GM18951 (cell line): ENCODE data around the gene GLB1L.

ENCODE experiments used
- POLR2A ChIP-seq: IDR thresholded peaks from 4 replicates; pipeline ENCODE4 v1.6.1; 2011; ENCODE audit warnings: mild to moderate bottlenecking; ENCODE audit not compliant: insufficient read length, insufficient read depth; ENCODE audit errors: extremely low read depth
- in situ Hi-C: fragments of 300-500 bp; cut with MboI; formaldehyde crosslinking; loops from one replicate; pipeline ENCODE4 v1.12.0; 2022; ENCODE audit warnings: low sequenced_read_pairs, mixed read lengths, inconsistent platforms; ENCODE audit not compliant: unreplicated experiment

GLB1L gene

DNA sequence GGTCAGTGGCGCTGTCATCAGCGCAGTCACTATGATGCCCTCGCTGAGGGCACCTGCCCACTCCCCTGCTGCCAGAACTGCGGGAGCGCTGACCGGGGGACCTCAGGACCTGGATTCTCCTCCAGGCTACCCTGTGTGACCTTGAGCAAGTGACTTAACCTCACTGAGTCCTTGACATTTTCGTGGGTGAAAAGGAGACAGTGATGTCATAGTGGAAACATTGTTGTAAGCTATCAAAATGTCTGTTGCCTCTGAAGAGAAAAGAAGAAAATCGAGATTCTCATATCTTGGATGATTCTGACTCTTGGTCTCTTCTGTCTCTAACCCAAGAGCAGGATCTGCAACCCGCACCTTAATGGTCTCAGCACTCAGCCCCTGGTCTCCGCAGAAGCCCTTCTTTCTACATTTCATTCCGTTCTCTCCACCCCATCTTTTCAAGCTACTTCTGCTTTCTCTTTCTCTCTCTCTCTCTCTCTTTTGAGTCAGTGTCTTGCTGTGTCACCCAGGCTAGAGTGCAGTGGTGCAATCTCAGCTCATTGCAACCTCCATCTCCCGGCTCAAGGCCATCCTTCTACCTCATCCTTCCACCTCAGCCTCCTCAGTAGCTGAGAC is 9.5 kb upstream of the GLB1L start:
- in situ Hi-C loops, result no loop called here

DNA sequence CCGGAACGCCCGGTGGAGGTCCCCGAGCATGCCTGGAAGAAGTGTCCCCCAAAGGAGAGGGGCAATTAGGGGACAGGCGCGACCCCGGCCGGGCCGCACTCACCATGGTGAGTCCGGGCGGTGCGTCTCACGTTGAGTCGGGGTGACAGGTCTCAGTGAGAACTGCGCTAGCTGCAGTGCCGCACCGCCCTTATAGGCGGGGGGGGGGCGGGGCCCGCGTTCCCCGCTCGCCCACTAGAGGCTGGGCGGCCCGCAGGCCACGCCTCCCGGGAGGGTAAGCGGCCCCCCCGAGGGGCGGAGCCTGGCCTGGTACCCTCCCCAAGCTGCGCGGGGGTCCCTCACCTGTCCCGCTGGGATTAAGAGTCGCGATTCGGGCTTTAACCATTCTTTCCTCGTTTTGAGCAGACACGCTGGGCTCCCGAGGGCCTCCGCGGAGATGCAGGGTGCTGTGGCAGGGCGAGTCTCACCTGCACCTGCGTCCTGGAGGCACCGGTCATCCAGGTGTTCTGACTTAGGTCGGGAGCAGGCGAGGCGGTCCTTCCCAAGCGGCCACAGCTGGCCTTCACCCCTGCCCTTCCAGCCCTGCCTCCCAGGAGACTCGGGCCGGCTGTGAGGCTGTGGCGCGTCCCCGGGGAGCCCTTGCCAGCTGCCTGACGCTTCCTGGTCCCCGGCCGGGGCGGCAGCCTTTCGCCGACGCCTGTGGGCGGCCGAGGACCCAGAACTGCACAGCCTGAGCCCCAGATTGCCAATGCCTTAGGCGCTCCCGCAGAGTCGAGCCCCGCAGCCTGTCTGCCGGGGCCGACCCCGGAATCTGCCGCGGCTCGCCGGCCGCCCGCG is 8.7 kb upstream of the GLB1L start, which contains the start of gene TUBA4A:
Gene TUBA4A (minus strand): TSS at position 166 of the 837 bp plus-strand sequence. CDS start 60 bp downstream, at position 106.
- in situ Hi-C loops, result no loop called here
- TF ChIP-seq POLR2A, result peak; percentile 100

More for the DNA sequence above, 9.5 kb upstream of the GLB1L start:
- TF ChIP-seq POLR2A, result no peak

DNA sequence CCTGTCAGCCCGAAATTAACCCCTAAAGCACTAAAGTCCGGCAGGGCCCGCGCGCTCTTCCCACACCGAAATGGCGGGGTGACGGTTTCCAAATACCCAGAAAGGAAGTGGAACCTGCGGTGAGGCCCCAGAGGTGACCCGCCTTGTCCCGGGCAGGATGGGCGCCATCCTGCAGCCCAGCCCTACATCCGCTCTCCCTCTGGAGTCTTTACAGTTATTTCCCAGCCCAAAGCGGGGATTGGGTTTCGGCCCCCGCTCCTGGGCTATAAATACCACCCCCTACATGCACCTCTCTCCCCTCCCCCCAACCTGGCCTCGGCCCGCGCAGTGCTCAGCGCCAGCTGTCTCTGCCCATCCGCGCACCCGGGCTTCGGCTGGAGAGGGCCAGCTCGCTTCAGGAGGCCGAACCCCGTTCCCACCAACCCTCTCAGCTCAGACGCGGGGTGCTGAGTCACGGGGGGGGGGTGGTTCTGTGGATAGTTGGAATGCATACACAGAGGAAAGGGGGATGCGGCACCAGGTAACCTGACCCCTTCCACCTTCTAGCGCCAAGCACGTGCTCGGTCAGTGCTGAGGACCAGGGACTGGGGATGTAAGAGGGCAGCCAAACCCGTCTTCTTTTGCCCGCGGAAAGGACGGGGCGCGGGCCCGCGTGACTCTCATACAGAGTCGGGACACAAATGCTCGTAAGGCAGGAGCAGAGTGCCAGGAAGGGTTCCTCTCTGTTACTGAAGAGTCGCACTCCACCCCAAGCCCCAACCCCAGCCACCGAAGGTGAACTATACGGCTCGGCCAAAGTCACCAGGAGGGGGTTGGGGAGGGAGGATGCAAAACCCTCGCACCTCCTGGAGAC is 7.9 kb upstream of the GLB1L start, which contains the start of gene TUBA4B:
Gene TUBA4B (plus strand): TSS at position 344 of the 853 bp plus-strand sequence. CDS start 165 bp downstream, at position 509.
- peak; percentile 50 for TF ChIP-seq POLR2A
- in situ Hi-C loops, result no loop called here

DNA sequence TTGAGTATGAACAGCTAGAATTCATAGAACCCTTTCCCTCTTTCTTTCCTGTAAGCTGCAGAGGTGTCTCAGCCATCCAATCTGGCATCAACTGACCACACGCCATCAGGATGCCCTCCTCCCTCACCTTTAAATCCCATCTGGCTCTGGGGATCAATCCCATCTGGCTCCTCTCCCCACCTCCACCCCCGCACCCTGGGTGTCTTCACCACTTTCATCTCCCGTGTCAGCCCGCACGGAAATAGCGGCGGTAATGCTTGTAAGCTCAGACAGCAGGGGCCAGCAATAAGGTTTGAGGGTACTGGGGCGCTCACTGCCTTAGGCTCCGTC is 7.3 kb upstream of the GLB1L start:
- in situ Hi-C loops, result no loop called here
- TF ChIP-seq POLR2A, result no peak

DNA sequence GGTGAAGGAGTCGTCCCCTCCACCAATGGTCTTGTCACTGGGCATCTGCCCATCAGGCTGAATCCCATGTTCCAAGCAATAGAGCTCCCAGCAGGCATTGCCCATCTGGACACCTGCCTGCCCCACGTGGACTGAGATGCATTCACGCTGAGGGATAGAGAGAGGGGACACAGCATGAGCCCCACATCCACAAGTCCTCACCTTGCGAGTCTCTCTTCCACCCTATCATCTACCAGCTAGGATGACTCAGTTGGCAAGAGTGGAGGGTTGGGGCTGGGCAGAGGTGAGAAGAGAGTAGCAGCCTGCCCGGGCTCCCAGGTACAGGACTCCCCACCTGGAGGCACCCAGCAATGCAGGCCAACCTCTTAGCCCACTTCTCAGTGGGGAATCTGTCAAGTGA is 6.8 kb upstream of the GLB1L start:
- TF ChIP-seq POLR2A, result no peak
- in situ Hi-C loops, result no loop called here

DNA sequence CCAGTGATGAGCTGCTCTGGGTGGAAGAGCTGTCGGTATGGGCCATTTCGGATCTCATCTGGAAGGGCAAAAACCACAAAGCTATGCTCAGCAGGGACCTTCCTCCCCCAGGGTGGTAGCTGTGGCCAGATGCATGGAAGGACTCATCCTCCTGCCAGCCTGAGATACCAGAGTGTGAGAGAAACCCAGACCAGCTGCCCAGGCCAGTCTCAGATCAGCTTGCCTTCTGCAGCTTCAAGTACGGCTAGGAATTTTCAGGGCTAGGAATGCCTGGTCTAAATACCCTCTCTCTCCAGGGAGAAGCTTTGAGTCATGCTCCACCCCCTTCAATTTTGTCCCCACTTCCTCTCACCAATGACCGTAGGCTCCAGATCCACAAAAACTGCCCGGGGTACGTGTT is 6.4 kb upstream of the GLB1L start:
- TF ChIP-seq POLR2A, result no peak
- in situ Hi-C loops, result no loop called here

DNA sequence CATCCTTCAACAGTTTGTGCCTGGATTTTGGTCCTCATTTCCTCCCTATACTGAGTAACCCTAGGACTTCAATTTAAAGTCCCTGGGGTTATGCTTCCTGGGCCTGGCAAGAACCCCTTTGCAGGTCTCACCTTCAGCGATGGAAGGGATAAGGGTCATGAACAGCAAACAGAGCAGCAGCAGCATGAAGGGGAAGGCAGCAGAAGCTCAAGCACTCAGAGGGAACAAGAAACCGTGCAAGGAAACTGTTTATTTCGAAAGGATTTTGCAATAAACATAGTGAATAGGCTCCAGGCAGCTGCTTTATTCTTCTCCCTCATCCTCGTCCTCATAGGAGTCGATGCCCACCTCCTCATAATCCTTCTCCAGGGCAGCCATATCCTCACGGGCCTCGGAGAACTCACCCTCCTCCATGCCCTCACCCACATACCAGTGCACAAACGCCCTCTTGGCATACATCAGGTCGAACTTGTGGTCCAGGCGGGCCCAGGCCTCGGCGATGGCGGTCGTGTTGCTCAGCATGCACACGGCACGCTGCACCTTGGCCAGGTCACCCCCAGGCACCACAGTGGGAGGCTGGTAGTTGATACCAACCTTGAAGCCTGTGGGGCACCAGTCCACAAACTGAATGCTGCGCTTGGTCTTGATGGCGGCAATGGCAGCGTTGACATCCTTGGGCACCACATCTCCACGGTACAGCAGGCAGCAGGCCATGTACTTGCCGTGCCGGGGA is 5.0 kb upstream of the GLB1L start:
- in situ Hi-C loops, result no loop called here
- peak; percentile 30 for TF ChIP-seq POLR2A

DNA sequence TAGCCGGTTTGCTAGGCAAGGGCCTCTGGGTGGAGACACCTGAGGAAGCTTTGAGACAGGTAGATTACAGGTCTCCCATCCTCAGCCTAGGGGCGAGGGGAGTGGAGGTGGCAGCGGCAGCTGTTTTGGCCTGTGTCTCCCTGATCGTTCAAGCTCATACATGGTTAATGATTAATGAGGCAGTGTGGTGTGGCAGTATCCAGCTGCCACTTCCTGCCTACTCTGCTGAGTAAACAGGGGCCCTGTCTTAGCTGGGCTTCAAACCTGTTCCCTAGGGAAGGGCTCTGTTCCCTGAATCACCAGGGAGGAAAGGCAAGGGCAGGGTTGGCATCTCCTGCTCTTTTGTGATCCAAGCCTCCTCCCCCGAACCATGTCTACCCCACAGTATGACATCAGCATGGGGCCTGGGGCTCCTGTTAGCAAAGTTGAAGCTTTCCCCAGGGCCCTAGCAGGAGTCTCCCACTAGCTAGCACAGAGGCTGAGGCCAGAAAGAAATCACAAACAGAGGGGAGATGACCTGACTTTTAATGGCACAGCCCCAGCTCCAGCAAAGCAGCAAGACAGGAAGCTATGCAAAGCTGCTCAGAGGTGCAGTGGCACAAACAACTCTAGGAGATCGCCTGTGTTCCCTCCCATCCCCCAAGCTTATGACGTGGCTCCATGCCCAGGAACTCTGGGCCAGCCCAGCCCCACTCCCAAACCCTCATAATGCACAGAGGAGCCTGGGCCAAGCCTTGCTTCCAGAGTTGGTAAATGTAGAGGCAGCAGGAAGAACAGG is 4.1 kb upstream of the GLB1L start:
- in situ Hi-C loops, result no loop called here
- TF ChIP-seq POLR2A, result peak; percentile 45

DNA sequence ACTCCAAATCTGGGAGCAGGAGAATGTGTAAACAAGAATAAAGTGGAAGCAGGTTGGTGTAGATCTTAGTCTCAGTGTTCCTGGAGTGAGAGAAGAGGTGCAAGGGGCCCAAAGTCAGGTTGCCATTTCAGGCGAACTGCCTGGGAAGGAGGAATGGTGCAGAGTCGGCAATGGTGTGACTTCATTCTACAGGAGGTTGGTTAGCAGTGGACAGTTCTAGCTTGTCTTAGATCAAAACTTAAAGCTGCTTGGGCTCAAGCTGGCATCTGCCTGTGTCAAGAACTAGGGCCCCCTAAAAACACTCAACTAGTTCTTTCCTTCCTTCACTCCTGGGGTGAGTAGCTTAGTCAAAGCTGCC is 3.6 kb upstream of the GLB1L start:
- no peak for TF ChIP-seq POLR2A
- in situ Hi-C loops, result no loop called here

DNA sequence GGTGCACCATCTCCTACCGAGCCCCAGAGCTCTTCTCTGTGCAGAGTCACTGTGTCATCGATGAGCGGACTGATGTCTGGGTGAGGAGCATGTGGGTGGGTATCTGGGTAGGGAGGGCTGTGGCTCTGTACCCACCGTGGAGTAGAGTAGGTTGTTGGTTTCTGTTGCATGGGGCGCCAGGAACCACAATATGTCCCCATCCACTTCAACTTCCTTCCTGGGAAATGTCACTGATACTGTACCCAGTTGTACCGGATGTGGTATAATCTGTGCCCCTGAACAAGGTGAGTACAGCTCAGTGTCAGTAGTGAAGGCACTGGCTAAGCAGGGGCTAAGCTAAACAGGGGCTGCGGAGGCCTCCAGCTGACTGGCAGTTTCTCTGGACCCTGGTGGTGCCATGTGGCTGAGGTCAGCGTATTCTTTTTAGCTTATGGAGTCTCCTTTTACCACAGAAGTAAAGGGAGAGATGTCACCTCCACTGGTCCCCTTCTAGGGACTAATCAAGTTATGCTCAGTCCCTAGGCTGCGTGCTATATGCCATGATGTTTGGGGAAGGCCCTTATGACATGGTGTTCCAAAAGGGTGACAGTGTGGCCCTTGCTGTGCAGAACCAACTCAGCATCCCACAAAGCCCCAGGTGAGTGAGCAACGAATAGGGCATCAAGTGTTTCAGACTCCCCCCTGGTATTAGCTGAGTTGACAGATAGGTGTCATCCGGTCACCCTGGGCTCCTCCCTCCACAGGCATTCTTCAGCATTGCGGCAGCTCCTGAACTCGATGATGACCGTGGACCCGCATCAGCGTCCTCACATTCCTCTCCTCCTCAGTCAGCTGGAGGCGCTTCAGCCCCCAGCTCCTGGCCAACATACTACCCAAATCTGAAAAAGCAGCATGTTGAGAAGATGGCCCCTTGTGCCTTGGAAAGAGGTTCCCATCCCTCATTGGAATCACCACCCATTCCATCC is 2.7 kb upstream of the GLB1L start:
- TF ChIP-seq POLR2A, result peak; percentile 9
- in situ Hi-C loops, result no loop called here

DNA sequence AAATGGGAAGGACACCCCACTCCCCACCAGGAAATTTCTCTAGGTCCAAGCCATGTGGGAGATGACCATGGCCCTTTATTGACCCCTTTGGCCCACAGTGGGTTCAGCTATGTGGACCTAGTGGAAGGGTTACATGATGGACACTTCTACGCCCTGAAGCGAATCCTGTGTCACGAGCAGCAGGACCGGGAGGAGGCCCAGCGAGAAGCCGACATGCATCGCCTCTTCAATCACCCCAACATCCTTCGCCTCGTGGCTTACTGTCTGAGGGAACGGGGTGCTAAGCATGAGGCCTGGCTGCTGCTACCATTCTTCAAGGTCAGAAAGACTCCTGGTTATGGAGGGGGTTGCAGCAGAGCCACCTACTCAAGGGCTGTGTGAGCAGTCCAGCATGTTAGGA is 1.3 kb upstream of the GLB1L start:
- in situ Hi-C loops, result no loop called here
- TF ChIP-seq POLR2A, result no peak
